NCI-H82 treated with DMSO at 0.1 percent for 48 hours (cell line): Measurements from ENCODE around the gene ODR4.
"Not testable (repeated sequence)": the region's sequence is repeated elsewhere in the genome, so short reads cannot be mapped to it uniquely, and the experiment has no call there.

Experiments used
- DNase-seq: peaks from one replicate; lab custom pipeline; 2025; ENCODE audit not compliant: unreplicated experiment; lab: John Stamatoyannopoulos, UW

Gene ODR4

GRCh38 chr1:186420923-186421322 is 45.3 kb downstream of the ODR4 start:
- DNase-seq: peak; percentile 77

GRCh38 chr1:186421446-186421845 is 45.8 kb downstream of the ODR4 start:
- peak; percentile 70 for DNase-seq

GRCh38 chr1:186424539-186424938 is 48.9 kb downstream of the ODR4 start:
- no peak for DNase-seq

- no peak for DNase-seq
Observed at GRCh38 chr1:186426118-186426517, 50.5 kb downstream of the ODR4 start.

GRCh38 chr1:186429017-186429416 is 53.4 kb downstream of the ODR4 start:
- no peak for DNase-seq

GRCh38 chr1:186435336-186435735 is 59.7 kb downstream of the ODR4 start:
- no peak for DNase-seq

- DNase-seq: peak; percentile 85
Observed at GRCh38 chr1:186438567-186438966, 62.9 kb downstream of the ODR4 start.

- peak; percentile 47 for DNase-seq
Observed at GRCh38 chr1:186440584-186440983, 64.9 kb downstream of the ODR4 start.

- DNase-seq: no peak
Observed at GRCh38 chr1:186442651-186443375, 67.2 kb downstream of the ODR4 start.

GRCh38 chr1:186443638-186444037 is 68.0 kb downstream of the ODR4 start:
- DNase-seq: no peak

- DNase-seq: no peak
Observed at GRCh38 chr1:186446152-186446551, 70.5 kb downstream of the ODR4 start.

- peak; percentile 66 for DNase-seq
Observed at GRCh38 chr1:186454981-186455380, 79.3 kb downstream of the ODR4 start.

GRCh38 chr1:186456729-186457255 is 81.2 kb downstream of the ODR4 start:
- DNase-seq: peak; percentile 92

GRCh38 chr1:186459161-186459560 is 83.5 kb downstream of the ODR4 start:
- not testable (repeated sequence) for DNase-seq

GRCh38 chr1:186461014-186461413 is 85.4 kb downstream of the ODR4 start, which contains the start of gene PDC:
Gene PDC, minus strand, starts transcription at chr1:186461114. Its CDS starts 11,655 bp downstream, at chr1:186449459.
- DNase-seq: peak; percentile 84

- DNase-seq: peak; percentile 90
Observed at GRCh38 chr1:186463511-186463910, 87.9 kb downstream of the ODR4 start.

GRCh38 chr1:186463926-186464325 is 88.3 kb downstream of the ODR4 start:
- peak; percentile 88 for DNase-seq

- DNase-seq: not testable (repeated sequence)
Observed at GRCh38 chr1:186465491-186465890, 89.9 kb downstream of the ODR4 start.

- no peak for DNase-seq
Observed at GRCh38 chr1:186465946-186466345, 90.3 kb downstream of the ODR4 start.
